ENCODE data around the gene MYH9.

GRCh38 chr22:36363349-36363981, 24.3 kb downstream of the MYH9 start:
- TF ChIP-seq CTCF (IDR thresholded peaks at IDR 0.05) (no peak), POLR2AphosphoS5 (IDR thresholded peaks at IDR 0.05) (no peak), POLR2A (IDR thresholded peaks at IDR 0.05) (no peak)
